GM23338 (cell line): Measurements from ENCODE around the gene SH2D1A. TPM values are rescaled to one million over a fixed set of nuclear protein-coding genes. Genes with fewer than 3 reads are reported as not detected.

Experiments used
- CREB1 ChIP-seq: fragments of 250-450 bp; sonication (Bioruptor Pico); IDR thresholded peaks from 2 replicates; pipeline ENCODE4 v1.5.0; 2020; ENCODE audit warnings: low read depth, mild to moderate bottlenecking, moderate library complexity
- EZH2 ChIP-seq: fragments of 200-600 bp; sonication (generic); IDR thresholded peaks from one replicate; pipeline ENCODE4 v1.8.0; 2017; ENCODE audit warnings: antibody characterized with exemption, mild to moderate bottlenecking, low read depth; ENCODE audit not compliant: unreplicated experiment
- POLR2AphosphoS5 ChIP-seq: IDR thresholded peaks from 2 replicates; pipeline ENCODE4 v1.6.1; 2016; ENCODE audit warnings: antibody characterized with exemption, low read depth
- STAT1 ChIP-seq: IDR thresholded peaks from one replicate; pipeline ENCODE4 v1.6.1; 2016; ENCODE audit warnings: antibody characterized with exemption; ENCODE audit not compliant: unreplicated experiment
- ZNF114 ChIP-seq: fragments of 250-450 bp; sonication (Bioruptor Pico); IDR thresholded peaks from 2 replicates; pipeline ENCODE4 v1.5.0; 2020; ENCODE audit warnings: mild to moderate bottlenecking, moderate library complexity
- ZNF331 ChIP-seq: fragments of 250-450 bp; sonication (Bioruptor Pico); IDR thresholded peaks from 2 replicates; pipeline ENCODE4 v1.5.0; 2020; ENCODE audit warnings: low read depth, mild to moderate bottlenecking, moderate library complexity
- ZNF462 ChIP-seq: fragments of 250-450 bp; sonication (Bioruptor Pico); IDR thresholded peaks from 2 replicates; pipeline ENCODE4 v1.5.0; 2020; ENCODE audit warnings: mild to moderate bottlenecking, moderate library complexity
- polyA plus RNA-seq: library from polyadenylated mRNA; unstranded; fragments of >200 nt; fragmentation: Nextera tagmentation; extraction: Ambion mirVana; gene quantifications from 2 replicates; pipeline ENCODE4 v1.2.1, GENCODE V29; 2016
- total RNA-seq: library from RNA; depleted of rRNA; stranded (reverse); fragments of >200 nt; shearing (Covaris generic); gene quantifications from 2 replicates; pipeline ENCODE4 v1.2.3, GENCODE V29; 2014
- TF ChIP-seq, protein P1 (sequence below): IDR thresholded peaks from one replicate; pipeline ENCODE4 v1.6.1; 2018; ENCODE audit warnings: antibody characterized with exemption; ENCODE audit not compliant: unreplicated experiment

The SH2D1A gene
- total and polyA plus RNA-seq, 2 experiments from 2014 or later = not detected

DNA sequence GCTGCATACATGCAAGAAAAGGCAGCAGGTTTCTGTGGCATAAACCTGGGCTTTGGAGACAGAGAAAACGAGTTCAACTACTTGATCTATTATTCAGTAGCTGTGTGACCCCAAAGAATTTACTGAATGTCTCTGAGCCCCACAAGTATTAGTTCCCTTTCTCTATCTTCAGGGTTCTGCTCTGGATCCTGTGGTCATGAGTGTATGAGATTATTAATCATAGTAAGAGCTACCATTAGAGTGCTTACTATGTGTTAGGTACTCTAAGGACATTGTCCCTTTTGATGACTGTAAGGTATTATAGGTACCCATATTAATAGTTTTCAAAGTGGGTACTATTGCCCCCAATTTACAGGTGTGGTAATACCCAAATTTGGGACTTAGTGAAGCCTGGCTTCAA, 8.4 kb upstream of the SH2D1A start (continued):
- TF ChIP-seq, protein P1, sequence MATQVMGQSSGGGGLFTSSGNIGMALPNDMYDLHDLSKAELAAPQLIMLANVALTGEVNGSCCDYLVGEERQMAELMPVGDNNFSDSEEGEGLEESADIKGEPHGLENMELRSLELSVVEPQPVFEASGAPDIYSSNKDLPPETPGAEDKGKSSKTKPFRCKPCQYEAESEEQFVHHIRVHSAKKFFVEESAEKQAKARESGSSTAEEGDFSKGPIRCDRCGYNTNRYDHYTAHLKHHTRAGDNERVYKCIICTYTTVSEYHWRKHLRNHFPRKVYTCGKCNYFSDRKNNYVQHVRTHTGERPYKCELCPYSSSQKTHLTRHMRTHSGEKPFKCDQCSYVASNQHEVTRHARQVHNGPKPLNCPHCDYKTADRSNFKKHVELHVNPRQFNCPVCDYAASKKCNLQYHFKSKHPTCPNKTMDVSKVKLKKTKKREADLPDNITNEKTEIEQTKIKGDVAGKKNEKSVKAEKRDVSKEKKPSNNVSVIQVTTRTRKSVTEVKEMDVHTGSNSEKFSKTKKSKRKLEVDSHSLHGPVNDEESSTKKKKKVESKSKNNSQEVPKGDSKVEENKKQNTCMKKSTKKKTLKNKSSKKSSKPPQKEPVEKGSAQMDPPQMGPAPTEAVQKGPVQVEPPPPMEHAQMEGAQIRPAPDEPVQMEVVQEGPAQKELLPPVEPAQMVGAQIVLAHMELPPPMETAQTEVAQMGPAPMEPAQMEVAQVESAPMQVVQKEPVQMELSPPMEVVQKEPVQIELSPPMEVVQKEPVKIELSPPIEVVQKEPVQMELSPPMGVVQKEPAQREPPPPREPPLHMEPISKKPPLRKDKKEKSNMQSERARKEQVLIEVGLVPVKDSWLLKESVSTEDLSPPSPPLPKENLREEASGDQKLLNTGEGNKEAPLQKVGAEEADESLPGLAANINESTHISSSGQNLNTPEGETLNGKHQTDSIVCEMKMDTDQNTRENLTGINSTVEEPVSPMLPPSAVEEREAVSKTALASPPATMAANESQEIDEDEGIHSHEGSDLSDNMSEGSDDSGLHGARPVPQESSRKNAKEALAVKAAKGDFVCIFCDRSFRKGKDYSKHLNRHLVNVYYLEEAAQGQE = no peak
- TF ChIP-seq POLR2AphosphoS5 = no peak
- TF ChIP-seq STAT1 = no peak
- no peak for TF ChIP-seq ZNF114
- TF ChIP-seq CREB1 = no peak
- no peak for TF ChIP-seq EZH2
- no peak for TF ChIP-seq ZNF462 (CRISPR knock-in tag)
- TF ChIP-seq ZNF331 = no peak
